ENCODE data around the gene CFAP157.

CFAP157 gene

DNA sequence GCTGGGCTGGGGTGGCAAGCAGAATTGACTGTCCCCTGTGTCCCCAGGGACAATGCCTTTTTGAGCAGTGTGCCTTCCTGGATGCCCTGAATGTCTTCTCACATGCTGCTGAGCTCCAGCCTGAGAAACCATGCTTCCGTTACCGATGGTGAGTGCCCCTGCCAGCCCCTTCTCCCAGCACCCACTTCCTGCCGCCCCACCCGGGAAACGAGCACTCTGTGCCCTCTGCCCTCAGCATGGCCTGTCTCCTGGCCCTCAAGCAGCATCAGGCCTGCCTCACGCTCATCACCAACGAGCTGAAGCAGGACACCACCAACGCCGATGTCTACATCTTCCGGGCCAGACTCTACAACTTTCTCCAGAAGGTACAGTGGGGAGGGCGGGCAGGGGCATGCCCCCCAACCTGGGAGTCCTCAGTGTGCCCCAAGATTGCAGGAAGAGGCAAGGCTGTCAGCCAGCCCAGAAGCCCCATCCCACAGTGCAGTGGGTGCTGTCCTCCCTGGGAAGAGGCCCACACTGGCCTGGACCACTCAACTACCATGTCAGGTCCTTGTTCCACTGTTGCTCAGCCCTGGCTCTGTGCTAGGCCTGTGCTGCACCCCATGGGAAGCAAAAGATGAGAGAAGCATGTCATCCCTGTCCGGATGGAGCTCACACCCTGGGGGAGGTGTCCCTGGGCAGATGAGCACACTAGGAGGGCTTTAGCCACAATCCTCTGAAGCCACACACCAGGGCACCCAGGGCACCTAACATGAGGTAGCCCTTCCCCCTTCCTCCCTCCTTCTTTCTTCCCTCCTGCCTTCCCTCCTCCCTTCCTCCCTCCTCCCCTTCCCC lies 13.5 kb downstream of the CFAP157 start:
- no peaks in the 10 kb centered on the region for H3K9me3 ChIP-seq (ENCODE audit: insufficient read depth, low read depth, low read length)
- H3K27ac ChIP-seq (ENCODE audit: low read depth, low read length): no peak overlapping the region
- H3K27me3 ChIP-seq (ENCODE audit: insufficient read depth, low read length): no peaks in the 10 kb centered on the region
- H3K9ac ChIP-seq (ENCODE audit: low read depth, low read length): no peak overlapping the region
- no peak overlapping the region for H3K4me3 ChIP-seq (ENCODE audit: low read length)
- WGBS: 88% methylated on average over 12 of the region's 12 CpGs
- no peaks in the 10 kb centered on the region for H3K4me1 ChIP-seq (ENCODE audit: insufficient read depth, low read length)
- no peaks in the 10 kb centered on the region for H3K36me3 ChIP-seq (ENCODE audit: insufficient read depth, low read length)

DNA sequence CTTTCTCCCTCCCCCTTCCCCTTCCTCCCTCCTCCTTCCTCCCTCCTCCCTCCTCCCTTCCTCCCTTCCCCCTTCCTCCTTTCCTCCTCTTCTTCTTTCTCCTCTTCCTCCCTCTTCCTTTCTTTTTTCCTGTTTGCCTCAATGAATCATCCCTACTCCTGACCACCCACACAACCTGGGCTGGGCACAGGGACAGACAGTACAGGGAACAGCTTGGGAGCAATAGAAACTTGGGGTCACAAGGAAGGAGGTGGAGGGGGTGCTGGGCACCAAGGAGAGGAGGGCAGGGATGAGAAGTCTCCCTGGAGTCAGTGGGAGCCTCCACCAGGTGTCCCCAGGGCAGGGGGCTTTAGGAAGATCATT lies 14.1 kb downstream of the CFAP157 start:
- Histone ChIP-seq H3K4me1 (ENCODE audit: insufficient read depth, low read length) (no peaks in the 10 kb centered on the region), H3K9me3 (ENCODE audit: insufficient read depth, low read depth, low read length) (no peaks in the 10 kb centered on the region), H3K27ac (ENCODE audit: low read depth, low read length) (no peak overlapping the region), H3K9ac (ENCODE audit: low read depth, low read length) (no peak overlapping the region), H3K36me3 (ENCODE audit: insufficient read depth, low read length) (no peaks in the 10 kb centered on the region), H3K27me3 (ENCODE audit: insufficient read depth, low read length) (no peaks in the 10 kb centered on the region), H3K4me3 (ENCODE audit: low read length) (no peak overlapping the region)

DNA sequence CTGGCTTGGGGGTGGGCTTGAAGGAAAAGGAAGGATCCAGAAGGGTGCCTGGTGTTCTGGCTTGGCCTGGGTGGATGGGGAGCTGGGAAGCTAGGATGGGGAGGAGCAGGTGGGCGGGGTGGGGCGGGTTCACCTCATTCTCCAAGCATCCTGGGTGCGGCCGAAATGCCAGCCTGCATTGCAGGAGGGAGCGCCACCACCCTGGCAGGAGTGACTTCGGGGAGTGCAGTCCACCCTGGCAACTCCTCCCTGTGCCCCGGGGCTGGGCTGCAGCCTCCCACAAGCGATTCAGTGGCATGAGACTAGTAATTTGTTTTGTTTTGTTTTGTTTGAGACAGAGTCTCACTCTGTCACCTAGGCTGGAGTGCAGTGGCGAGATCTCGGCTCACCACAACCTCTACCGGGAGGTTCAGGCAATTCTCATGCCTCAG lies 14.6 kb downstream of the CFAP157 start:
- Histone ChIP-seq H3K27me3 (ENCODE audit: insufficient read depth, low read length) (no peaks in the 10 kb centered on the region), H3K4me3 (ENCODE audit: low read length) (no peak overlapping the region), H3K9me3 (ENCODE audit: insufficient read depth, low read depth, low read length) (no peaks in the 10 kb centered on the region), H3K27ac (ENCODE audit: low read depth, low read length) (no peak overlapping the region), H3K36me3 (ENCODE audit: insufficient read depth, low read length) (no peaks in the 10 kb centered on the region), H3K9ac (ENCODE audit: low read depth, low read length) (no peak overlapping the region), H3K4me1 (ENCODE audit: insufficient read depth, low read length) (no peaks in the 10 kb centered on the region)
- WGBS: 69% methylated on average over 11 of the region's 11 CpGs

DNA sequence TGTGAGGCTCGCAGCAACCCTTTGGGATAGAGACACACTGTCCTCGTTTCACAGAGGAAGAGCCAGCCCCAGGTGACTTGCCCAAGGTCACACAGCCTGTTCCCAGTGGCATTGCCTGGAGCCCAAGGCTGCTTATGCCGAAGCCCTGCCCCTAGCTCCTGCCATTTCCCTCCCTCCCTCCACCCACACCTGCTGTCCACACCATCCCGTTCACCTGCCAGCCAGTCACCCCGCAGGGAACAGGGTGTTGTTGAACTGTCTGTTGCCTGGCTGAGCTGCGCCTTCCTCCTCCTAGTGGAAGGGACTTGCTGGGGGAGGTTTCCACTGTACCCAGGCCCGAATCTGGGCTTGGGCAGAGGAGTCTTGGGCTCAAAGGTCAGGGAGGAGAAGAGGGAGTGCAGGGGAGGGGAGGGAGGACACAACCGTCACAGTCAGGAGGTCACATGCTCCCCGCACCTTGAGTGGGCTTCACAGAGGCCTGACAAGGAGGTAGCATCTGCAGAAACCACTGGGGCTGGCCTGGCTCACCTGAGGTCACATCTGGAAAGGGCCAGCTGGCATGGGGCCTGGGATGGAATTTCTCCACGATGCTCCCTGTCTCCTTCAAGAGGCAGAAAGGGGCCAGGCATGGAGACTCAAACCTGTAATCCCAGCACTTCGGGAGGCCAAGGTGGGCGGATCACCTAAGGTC lies 15.4 kb downstream of the CFAP157 start:
- H3K9me3 ChIP-seq (ENCODE audit: insufficient read depth, low read depth, low read length): no peaks in the 10 kb centered on the region
- no peak overlapping the region for H3K9ac ChIP-seq (ENCODE audit: low read depth, low read length)
- no peaks in the 10 kb centered on the region for H3K4me1 ChIP-seq (ENCODE audit: insufficient read depth, low read length)
- no peaks in the 10 kb centered on the region for H3K36me3 ChIP-seq (ENCODE audit: insufficient read depth, low read length)
- no peak overlapping the region for H3K4me3 ChIP-seq (ENCODE audit: low read length)
- WGBS: 81% methylated on average over 12 of the region's 12 CpGs
- H3K27me3 ChIP-seq (ENCODE audit: insufficient read depth, low read length): no peaks in the 10 kb centered on the region
- H3K27ac ChIP-seq (ENCODE audit: low read depth, low read length): no peak overlapping the region

DNA sequence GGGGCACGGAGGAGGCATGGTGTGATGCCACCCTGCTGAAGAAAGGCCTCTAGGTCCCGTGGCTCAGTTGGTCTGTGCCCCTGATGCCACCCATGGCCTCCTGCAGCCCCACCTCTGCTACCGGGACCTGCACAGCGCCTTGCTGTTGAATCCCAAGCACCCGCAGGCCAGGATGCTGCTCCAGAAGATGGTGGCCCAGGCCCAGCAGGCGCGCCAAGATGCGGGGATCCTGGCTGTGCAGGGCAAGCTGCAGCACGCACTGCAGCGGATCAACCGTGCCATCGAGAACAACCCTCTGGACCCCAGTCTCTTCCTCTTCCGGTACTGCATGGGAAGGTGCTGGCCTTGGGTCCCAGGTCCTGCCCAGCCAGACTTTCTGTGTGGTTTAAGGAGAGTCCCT lies 16.2 kb downstream of the CFAP157 start:
- Histone ChIP-seq H3K9ac (ENCODE audit: low read depth, low read length) (no peak overlapping the region), H3K4me1 (ENCODE audit: insufficient read depth, low read length) (no peaks in the 10 kb centered on the region), H3K27me3 (ENCODE audit: insufficient read depth, low read length) (no peaks in the 10 kb centered on the region), H3K9me3 (ENCODE audit: insufficient read depth, low read depth, low read length) (no peaks in the 10 kb centered on the region), H3K27ac (ENCODE audit: low read depth, low read length) (no peak overlapping the region), H3K36me3 (ENCODE audit: insufficient read depth, low read length) (no peaks in the 10 kb centered on the region), H3K4me3 (ENCODE audit: low read length) (no peak overlapping the region)
- 96% methylated on average over 13 of the region's 13 CpGs for WGBS

DNA sequence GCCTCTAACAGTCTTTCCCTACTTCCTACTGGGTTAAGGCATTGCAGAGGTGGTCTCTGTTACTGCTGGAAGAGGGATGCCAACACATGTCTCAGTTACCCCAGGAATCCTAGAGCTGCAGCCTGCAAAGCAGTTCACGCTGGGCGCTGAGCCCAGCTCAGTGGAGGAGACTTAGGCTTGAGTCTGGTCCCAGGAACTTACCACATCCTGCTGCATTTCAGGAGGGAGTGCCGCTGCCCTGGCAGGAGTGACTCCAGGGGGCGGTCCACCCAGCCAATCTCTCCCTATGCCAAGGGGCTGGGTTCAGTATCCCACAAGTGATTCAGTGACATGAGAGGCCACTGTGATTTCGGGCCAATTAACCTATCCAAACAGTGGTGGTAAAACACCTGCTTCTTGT lies 16.7 kb downstream of the CFAP157 start:
- Histone ChIP-seq H3K4me1 (ENCODE audit: insufficient read depth, low read length) (no peaks in the 10 kb centered on the region), H3K27ac (ENCODE audit: low read depth, low read length) (no peak overlapping the region), H3K36me3 (ENCODE audit: insufficient read depth, low read length) (no peaks in the 10 kb centered on the region), H3K27me3 (ENCODE audit: insufficient read depth, low read length) (no peaks in the 10 kb centered on the region), H3K9me3 (ENCODE audit: insufficient read depth, low read depth, low read length) (no peaks in the 10 kb centered on the region), H3K9ac (ENCODE audit: low read depth, low read length) (no peak overlapping the region), H3K4me3 (ENCODE audit: low read length) (no peak overlapping the region)
- 91% methylated on average over 5 of the region's 5 CpGs for WGBS

DNA sequence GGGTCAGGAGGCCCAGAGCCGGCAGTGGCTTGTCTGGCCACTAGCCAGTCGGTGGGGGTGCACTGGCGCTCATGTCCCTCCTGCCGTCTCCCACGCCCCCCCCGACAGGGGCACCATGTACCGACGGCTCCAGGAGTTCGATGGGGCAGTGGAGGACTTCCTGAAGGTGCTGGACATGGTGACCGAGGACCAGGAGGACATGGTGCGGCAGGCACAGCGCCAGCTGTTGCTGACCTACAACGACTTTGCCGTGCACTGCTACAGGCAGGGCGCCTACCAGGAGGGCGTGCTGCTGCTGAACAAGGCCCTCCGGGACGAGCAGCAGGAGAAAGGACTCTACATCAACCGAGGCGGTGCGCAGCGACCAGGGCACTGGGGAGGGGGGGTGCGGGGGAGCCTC lies 17.2 kb downstream of the CFAP157 start:
- H3K9ac ChIP-seq (ENCODE audit: low read depth, low read length): no peak overlapping the region

DNA sequence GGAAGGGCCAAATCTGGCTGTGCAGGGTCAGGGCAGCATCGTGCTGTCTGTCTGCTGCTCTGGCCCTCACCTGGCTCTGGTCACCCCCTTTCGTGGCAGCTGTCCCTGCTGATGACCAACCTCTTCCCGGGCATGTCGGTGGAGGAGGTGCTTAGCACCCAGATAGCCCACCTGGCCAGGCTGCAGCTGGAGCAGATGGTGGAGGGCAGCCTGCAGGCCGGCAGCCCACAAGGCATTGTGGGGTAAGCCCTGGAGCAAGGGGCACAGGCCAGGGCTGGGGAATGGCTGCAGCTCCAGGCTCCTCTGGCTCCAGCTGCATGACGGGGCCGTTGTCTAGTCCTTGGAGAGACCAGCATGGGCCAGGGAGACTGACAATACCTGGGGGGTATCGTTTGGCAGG lies 20.1 kb downstream of the CFAP157 start:
- Histone ChIP-seq H3K4me3 (ENCODE audit: low read length) (no peak overlapping the region), H3K4me1 (ENCODE audit: insufficient read depth, low read length) (no peaks in the 10 kb centered on the region), H3K27ac (ENCODE audit: low read depth, low read length) (no peak overlapping the region), H3K9me3 (ENCODE audit: insufficient read depth, low read depth, low read length) (no peaks in the 10 kb centered on the region), H3K27me3 (ENCODE audit: insufficient read depth, low read length) (no peaks in the 10 kb centered on the region), H3K9ac (ENCODE audit: low read depth, low read length) (no peak overlapping the region), H3K36me3 (ENCODE audit: insufficient read depth, low read length) (no peaks in the 10 kb centered on the region)
- WGBS: 85% methylated on average over 8 of the region's 8 CpGs

More for the DNA sequence above, 17.2 kb downstream of the CFAP157 start:
- H3K27me3 ChIP-seq (ENCODE audit: insufficient read depth, low read length): no peaks in the 10 kb centered on the region
- H3K4me1 ChIP-seq (ENCODE audit: insufficient read depth, low read length): no peaks in the 10 kb centered on the region
- no peak overlapping the region for H3K27ac ChIP-seq (ENCODE audit: low read depth, low read length)
- H3K4me3 ChIP-seq (ENCODE audit: low read length): no peak overlapping the region
- H3K36me3 ChIP-seq (ENCODE audit: insufficient read depth, low read length): no peaks in the 10 kb centered on the region
- 78% methylated on average over 23 of the region's 23 CpGs for WGBS
- H3K9me3 ChIP-seq (ENCODE audit: insufficient read depth, low read depth, low read length): no peaks in the 10 kb centered on the region

DNA sequence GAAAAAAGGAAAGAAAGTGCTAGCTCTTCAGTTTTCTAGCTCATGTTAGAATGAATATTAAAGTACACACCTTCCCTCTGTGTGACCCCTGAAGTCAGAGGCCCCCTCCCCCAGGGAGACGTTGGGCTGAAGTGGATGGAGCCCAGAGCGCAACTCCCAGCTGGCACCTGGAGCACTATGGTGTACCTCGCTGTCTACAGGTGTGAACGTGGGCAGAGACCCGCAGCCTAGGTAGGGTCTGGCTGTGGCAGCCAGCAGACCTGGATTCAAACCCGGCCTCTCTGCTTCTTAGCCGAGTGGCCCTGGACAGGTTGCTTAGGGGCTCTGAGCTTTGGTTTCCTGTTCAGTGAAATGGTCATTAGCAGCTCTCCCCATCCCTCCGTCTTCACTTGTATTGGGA lies 22.0 kb downstream of the CFAP157 start:
- Histone ChIP-seq H3K27ac (ENCODE audit: low read depth, low read length) (no peak overlapping the region), H3K4me3 (ENCODE audit: low read length) (no peak overlapping the region), H3K36me3 (ENCODE audit: insufficient read depth, low read length) (no peaks in the 10 kb centered on the region), H3K27me3 (ENCODE audit: insufficient read depth, low read length) (no peaks in the 10 kb centered on the region), H3K4me1 (ENCODE audit: insufficient read depth, low read length) (no peaks in the 10 kb centered on the region), H3K9ac (ENCODE audit: low read depth, low read length) (no peak overlapping the region), H3K9me3 (ENCODE audit: insufficient read depth, low read depth, low read length) (no peaks in the 10 kb centered on the region)
- 88% methylated on average over 7 of the region's 8 CpGs for WGBS

DNA sequence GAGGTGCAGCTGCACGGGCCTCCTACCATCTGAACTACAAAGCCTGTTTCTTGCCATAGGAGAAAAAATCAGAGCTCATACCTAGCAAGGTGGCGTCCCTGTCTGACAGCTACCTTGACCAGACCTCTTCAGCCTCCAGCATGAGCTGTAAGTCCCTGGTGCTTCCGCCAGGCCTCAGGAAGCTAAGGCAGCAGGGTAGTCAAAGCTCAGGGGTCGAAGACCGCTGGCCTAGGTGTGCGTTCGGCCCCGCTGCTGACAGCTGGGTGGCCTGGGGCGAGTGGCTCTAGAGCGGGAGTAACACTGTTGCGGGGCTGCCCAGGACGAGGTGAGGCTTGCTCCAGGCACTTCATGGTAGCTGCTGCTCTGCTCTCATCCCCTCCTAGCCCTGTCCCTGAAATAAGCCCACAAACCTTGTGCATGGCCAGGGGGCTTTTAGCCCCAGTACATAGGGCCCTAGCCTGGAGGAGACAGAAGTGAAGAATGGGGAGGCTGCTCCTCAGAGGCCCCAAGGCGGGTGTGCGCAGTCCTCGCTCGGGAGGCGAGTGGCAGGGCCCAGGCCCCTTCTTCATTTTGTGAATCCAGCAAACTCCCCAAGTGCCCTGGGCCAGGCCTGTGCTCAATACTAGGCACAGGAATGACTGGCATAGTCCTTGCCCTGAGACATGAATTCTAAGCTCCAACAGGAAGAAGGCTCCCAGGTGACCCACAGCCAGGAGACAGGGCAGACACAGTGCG lies 22.9 kb downstream of the CFAP157 start:
- peaks cover 3% of the 10 kb centered on the region for H3K4me1 ChIP-seq (ENCODE audit: insufficient read depth, low read length)

DNA sequence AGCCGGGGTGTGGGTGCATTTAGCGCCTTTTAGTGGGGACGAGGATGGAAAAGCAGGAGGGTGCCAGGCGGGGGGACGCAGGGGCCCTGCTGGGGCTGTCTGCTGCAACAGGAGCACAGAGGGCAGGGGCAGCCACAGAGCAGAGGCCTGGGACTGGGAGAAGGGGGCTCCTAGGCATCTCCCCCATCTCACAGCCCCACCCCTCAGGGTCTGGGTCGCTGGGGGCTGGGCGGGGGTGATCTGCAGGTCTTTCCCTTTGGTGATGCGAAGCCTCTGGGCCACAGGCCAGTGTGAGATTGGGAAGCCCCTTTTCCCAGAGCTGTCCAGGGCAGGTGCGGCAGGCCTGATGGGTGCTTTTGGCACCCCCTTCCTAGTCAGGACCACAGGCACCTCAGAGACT lies 23.5 kb downstream of the CFAP157 start:
- Histone ChIP-seq H3K9me3 (ENCODE audit: insufficient read depth, low read depth, low read length) (no peaks in the 10 kb centered on the region), H3K4me3 (ENCODE audit: low read length) (no peak overlapping the region), H3K27ac (ENCODE audit: low read depth, low read length) (no peak overlapping the region), H3K4me1 (ENCODE audit: insufficient read depth, low read length) (peaks cover 3% of the 10 kb centered on the region), H3K9ac (ENCODE audit: low read depth, low read length) (no peak overlapping the region), H3K27me3 (ENCODE audit: insufficient read depth, low read length) (no peaks in the 10 kb centered on the region), H3K36me3 (ENCODE audit: insufficient read depth, low read length) (no peaks in the 10 kb centered on the region)
- 91% methylated on average over 9 of the region's 9 CpGs for WGBS

More for the DNA sequence above, 22.9 kb downstream of the CFAP157 start:
- Histone ChIP-seq H3K9me3 (ENCODE audit: insufficient read depth, low read depth, low read length) (no peaks in the 10 kb centered on the region), H3K36me3 (ENCODE audit: insufficient read depth, low read length) (no peaks in the 10 kb centered on the region), H3K27me3 (ENCODE audit: insufficient read depth, low read length) (no peaks in the 10 kb centered on the region), H3K9ac (ENCODE audit: low read depth, low read length) (no peak overlapping the region), H3K27ac (ENCODE audit: low read depth, low read length) (no peak overlapping the region), H3K4me3 (ENCODE audit: low read length) (no peak overlapping the region)
- WGBS: 90% methylated on average over 18 of the region's 18 CpGs

Measured in HUES64 (cell line).